GM21390 (cell line): ENCODE results near the gene MMEL1.
"Not testable (repeated sequence)": the region's sequence is repeated elsewhere in the genome, so short reads cannot be mapped to it uniquely, and the experiment has no call there.

ENCODE experiments used
- ATAC-seq: cut with Tn5 transposase; IDR thresholded peaks from one replicate; pipeline ENCODE4 v1.9.1; 2021; ENCODE audit not compliant: unreplicated experiment

Gene MMEL1

DNA sequence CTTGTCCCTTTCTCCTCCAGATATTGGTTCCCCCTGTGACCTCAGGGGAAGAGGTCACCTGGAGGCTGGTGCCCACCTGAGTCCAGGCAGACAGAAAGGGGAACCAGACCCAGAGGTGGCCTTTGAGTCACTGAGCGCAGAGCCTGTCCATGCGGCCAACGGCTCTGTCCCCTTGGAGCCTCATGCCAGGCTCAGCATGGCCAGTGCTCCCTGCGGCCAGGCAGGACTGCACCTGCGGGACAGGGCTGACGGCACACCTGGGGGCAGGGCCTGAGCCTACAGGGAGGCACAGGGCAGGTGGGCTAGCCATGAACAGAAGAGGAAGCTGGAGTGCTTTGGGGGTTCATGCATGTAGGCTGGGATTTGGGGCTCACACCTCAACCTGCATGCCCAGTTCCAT, 74.0 kb downstream of the MMEL1 start:
- no peak for ATAC-seq

DNA sequence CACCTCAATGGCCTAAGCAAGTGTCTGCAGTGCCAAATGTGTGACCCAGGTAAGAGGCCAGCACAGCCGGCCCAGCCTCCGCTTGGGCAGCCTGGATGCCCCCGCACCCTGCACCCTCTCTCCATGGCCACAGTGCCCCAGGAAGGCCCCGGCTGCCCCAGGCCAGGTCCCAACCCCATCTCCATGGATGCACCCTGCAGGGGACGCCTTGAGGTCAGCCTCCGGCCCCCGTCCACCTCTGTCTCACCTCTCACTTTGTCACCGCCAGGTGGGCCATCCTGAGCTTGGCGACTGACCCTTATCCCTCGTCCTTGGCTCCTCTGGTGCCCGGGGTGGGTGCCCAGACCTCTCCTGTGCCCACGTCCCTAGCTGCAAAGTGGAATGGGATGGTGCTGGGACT, 74.4 kb downstream of the MMEL1 start:
- ATAC-seq, result no peak

DNA sequence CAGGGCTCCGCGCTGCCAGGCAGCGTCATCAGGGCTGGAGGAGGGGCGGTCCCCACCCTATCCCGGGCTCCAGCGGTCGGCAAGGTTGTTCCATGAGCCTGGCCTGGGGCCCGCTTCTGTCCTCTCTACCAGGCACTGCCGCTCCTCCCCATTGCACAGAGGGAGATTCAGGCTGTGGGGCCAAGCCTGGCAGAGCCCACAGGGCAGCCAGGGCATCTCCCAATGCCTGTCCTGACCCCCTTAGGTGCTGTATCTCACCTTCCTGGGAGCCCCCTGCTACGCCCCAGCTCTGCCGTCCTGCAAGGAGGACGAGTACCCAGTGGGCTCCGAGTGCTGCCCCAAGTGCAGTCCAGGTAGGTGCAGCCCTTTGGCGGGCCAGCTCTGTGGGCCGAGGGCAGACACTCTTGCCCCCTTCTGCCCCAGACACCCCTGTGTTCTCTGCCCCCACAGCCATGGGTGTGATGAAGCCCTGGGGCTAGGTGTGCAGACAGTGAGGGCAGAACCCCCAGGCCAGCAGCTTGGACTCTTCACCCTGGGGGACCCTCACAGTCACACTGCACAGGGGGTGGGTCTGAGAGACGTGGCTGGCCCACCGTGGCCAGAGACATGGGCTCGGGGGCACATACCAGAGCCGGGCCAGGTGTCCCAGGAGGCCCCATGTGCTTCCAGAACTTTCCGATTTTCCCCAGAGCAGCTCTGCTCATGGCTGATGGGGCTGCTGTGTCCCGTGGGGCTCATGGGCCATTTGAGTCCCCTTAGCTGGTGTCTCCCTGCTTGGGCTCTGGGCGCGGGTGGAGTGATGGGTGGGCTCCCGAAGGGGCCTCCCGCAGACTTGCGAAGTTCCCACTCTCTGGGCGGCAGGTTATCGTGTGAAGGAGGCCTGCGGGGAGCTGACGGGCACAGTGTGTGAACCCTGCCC, 75.1 kb downstream of the MMEL1 start:
- no peak for ATAC-seq

DNA sequence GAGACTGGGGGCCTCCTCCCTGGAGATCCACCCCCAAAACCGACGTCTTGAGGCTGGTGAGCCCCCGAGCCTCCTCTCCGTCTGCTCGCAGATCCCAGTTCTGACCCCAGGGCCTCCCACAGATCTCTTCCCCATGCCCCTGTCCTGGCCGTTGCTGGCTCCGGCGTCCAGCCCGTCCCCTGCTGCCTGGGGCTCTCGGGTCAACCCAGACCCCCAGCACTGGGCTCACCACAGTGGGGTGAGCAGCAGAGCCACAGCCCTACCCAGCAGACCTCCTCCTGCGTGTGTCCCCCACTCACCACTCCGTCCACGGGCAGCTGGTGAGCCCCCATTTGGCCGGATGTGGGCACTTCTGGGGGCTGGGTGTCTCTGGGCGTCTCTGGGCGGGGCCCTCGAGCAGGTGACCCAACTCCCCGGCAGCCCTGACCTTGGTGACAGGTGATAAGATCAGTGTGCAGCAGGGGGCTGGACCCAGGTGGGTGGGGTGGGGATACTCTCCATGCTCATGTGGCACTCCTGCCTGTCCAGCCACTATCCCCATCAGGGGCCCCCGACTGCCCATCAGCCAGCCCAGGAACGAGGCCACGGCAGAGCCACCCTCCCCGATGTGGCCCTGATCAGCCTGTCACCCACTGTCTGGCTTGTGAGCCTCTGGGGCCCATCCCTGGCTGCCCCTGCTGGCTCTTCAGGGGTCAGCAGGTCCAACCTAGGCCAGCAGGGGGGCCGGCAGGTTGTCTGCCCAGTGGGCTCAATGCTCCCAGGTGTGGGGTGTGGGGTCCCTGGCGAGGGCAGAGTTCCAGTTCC, 75.9 kb downstream of the MMEL1 start:
- ATAC-seq, result peak; percentile 20

DNA sequence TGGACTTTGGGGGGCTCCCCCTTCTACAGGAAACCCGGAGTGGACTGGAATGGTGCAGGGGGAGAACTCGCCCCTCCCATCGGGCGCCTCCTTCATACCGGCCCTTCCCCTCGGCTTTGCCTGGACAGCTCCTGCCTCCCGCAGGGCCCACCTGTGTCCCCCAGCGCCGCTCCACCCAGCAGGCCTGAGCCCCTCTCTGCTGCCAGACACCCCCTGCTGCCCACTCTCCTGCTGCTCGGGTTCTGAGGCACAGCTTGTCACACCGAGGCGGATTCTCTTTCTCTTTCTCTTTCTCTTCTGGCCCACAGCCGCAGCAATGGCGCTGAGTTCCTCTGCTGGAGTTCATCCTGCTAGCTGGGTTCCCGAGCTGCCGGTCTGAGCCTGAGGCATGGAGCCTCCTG, 76.5 kb downstream of the MMEL1 start, which contains the start of gene TNFRSF14:
Gene TNFRSF14 (plus strand): TSS at position 95 of the 401 bp plus-strand sequence. CDS start 294 bp downstream, at position 389.
- ATAC-seq, result peak; percentile 30

DNA sequence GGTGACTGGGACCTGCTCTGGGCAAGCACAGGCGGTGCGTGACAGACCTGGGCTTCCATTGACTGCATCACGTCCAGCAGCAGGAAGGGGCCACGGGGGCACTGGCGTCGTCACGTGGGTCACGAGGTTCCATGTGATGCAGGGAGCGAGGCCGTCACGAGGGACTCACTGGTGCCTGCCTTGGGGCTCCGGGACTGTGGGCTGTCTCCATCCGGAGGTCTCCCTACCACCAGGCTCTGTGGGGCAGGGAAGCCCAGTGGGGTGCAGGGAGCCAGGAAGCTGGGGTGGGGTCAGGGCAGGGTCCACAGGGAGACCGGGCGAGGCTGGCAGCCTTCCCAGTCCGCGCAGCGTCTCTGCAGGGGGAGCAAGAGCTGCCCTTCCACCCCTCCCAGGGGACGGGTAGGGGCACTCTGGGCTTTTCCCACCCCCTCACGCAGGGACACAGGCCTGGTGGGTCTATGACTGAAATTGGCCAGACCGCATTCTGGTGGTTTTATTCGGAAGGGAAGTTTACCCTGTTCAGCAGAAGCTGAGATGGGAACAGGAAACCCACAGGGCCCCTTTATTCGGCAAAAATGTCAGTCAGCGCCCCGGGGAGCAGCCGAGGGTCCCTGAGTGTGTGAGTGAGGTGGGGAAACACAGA, 77.1 kb downstream of the MMEL1 start:
- ATAC-seq, result peak; percentile 32

DNA sequence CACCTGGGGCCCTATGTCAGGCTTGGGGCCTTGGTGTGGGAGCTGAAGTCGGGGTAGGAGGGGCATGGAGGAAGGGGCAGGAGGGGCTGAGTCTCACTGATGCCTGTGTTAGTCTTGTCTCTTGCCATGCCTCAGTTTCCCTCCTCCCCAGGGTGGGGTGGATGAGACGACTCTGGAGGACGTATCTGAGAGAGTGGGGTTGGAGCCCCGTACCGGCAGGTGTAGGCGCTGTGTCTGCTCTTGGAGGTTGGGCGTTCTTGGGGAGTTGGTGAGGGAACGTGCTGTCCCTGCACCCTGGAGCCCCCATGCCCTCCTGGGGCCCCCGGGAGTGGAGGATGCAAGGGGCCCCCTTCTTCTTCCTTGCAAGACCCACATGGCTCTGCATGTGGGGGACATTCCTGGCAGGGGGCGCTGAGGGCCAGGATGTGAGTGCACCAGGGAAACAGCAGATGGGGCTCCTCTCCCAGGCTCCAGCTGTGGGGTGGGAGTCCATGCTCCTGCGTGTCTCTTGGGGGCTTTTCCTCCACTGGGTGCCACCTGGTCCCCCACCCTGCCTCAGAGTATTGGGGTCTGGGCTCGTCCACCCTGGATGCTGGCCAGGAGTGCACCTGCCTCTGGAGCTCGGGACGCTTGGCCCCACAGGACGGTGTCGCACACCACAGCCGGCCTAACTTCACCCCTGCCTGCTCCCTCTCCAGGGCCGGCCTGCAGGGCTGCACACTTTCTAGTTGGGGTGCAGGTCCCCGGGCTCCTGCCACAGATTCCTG, 78.0 kb downstream of the MMEL1 start:
- no peak for ATAC-seq

DNA sequence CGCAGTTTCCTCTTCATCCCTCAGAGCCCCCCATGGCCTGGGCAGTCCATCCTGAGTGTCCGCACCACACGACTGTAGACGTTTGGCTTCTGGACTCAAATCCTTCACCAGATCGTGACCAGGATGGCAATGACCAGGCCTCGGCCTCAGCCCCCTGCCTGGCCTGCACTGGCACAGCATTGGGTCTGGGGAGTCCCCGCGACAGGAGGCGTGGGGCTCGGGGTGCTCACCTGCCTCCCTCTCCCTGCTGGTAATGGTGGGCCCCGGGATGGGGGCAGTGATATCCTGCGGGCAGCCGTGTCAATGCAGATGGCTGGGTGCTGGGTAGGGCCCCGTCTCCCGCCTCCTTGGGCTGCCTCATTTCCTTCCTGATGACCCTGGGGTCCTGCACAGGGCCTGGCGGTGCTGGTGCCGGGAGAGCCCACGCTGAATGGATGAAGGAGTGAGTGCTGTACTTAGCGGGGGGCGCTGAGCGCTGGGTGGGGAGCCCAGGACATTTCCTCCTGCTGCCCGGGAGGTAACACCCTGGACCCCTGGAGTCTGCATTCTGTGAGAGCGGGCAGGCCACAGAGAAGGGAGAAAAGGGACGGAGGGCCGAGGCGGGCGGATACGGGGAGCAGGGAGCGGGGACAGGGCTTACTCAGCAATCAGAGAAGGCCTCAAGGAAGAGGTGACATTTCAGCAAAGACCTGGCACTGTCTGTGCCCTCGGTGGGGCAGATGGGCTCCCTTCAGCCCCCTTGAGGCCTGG, 78.8 kb downstream of the MMEL1 start:
- no peak for ATAC-seq

DNA sequence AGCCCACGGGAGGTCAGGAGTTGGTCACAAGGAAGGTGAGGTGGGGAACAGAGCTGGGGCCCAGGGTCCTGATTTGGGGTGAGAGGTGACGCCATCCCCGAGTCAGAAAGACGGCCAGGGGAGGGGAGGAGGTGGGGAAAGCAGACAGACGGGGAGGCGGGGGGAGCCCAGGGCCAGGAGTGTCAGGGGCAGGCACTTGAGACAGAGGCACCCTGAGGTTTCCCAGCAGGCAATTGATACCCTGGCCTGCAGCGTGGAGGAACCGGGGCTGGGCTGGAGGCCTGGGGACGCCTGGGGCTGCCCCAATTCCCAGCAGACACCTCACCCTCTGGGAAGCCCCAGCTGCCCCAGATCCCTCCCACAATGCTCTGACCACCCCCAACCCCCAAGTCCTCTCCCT, 79.7 kb downstream of the MMEL1 start:
- ATAC-seq, result not testable (repeated sequence)

DNA sequence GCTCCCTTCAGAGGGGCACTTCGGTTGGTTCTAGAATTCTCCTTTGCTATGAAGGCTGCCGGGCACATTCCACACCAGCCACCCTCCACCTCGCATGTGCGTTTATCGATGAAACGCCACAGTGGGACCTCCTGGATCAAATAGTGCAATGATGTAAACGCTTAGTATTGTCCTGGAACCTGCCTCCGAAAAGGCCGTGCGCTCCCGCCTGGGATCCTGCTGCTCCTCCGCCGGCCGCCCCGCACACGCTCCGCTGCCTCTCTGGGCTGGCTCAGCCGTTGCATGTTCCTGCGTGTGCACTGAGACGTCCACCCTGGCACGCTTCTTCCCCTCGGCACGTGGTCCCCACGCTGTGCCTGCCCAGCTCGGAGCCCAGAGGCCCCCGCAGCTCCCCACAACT, 80.6 kb downstream of the MMEL1 start:
- no peak for ATAC-seq

DNA sequence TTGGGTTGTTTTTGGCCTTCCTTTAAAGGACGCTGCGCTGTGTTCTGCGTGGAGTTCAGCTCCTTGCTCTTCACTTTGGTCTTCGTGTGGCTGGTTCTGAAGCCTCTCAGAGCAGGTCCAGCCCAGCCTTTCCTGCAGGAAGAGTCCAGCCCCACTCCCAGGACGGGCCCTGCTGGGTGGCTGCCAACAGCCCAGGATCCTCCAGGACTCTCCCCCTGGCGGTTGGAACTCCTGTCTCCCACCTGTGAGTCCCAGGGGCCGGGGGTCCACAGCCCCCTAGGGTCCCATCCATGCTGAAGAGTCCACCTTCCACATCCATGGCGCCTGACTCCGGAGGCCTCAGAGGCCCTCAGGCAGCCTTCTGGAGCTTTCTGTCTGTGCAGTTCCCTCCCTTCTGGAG, 81.3 kb downstream of the MMEL1 start:
- not testable (repeated sequence) for ATAC-seq

DNA sequence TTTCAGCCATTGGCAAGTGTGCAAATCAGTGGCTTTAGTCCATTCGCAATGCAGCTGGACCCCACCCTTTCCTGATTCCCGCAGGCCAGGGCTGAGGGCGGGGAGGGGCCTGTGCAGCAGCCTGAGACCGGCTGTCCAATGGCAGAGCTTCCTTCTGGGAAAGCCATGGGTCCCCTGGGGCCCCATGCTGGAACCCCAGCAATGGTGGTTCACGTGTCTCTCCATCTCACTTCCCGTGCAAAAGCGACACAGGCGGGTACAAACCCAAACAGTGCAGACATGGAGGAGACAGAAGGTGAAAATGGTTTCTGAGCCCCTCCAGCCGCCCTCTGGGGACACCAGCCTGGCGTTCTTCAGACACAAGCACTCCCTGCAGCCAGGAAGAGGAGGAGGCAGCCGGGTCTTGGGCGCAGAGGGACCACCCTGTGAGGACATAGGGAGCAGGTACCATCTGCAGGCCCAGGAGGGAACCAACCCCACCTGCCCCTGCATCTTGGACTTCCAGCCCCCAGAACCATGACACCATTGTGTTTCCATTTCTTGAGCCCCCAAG, 82.4 kb downstream of the MMEL1 start:
- not testable (repeated sequence) for ATAC-seq

DNA sequence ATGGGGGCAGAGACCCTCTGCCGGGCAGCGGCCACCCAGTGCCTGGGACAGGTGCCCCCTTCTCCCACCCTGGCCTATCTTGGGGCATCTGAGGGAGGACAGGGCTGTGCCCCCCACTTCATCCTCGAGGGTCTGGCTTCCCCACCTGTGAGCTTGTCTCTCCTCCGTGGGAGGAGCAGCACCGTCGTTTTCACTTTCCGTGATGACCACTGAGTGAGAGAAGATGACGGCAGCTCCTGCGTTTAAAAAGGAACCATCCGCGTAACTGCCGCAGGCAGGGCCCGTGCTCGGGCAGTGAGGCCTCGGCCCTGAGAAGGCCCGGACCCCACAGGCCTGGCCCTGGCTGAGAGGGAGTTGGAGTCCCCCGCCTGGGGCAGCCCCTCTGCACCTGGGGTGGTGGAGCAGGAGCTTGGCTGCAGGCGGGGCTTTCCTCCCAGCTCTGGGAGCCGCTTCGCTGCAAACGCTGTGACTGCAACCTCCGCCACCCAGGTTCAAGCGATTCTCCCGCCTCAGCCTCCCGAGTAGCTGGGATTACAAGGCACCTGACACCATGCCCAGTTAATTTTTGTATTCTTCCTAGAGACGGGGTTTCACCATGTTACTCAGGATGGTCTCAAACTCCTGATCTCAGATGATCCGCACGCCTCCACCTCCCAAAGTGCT, 83.3 kb downstream of the MMEL1 start:
- ATAC-seq, result not testable (repeated sequence)

DNA sequence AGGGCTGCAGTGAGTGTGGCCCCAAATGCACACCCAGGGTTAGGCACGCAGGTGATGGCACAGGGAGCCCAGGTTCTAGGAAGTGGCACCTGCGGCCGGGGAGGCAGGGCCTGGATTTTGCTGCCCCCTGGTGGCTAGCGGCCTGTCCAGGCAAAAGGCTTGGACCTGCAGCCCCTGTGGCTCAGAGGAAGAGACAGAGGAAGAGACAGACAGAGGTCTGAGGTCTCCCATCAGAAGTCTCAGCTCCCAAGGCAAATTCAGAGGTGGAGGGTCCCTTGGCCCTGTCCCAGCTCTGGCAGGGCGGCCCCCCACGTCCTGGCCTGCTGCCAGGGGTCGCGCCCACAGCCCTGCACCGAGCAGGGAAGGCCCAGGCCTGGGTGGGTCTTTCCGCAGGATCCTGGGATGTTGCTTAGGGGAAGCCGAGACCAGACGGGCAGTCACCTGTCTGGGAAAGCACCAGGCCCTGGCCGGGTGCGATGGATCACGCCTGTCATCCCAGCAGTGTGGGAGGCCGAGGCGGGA, 84.7 kb downstream of the MMEL1 start:
- no peak for ATAC-seq

DNA sequence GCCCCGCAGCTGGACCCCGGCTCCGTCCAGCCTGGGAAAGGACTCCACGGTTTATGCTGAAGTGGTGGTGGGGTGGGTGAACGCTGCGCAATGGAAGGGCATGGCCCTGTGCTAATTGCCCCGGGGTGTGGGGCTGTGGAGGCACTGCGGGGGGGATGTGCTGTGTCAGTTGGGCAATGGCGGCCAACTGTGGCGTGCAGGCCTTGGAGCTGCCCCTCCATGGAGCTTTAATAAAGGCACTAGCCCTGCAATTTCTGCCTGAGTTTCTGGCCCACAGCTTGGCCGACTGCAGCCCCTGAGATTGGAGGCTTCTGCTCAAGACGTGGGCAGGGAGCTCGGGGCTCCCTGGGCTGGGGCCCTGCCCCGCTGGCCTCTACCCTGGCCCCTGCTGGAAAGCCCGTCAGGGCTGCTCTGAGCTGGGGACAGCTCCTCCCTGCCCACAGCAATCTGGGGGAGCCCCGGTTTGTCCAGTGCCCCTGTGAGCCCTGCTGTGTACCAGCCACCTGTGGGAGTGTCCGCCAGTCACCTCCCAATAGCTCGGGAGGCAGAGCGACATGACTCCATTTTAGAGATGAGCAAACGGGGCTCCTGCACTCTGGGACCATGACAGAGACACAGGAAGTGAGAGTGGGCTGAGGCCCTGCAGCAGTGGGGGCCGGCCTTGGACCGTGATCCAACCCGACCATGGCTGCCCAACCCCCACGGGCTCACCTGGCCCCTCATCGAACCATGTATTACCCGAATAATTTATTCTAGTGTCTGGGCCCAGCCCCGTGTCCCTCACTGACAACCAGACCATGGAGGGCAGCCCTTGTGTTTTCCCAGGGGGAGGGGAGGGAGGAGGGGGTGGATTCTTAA, 85.4 kb downstream of the MMEL1 start:
- peak; percentile 3 for ATAC-seq

DNA sequence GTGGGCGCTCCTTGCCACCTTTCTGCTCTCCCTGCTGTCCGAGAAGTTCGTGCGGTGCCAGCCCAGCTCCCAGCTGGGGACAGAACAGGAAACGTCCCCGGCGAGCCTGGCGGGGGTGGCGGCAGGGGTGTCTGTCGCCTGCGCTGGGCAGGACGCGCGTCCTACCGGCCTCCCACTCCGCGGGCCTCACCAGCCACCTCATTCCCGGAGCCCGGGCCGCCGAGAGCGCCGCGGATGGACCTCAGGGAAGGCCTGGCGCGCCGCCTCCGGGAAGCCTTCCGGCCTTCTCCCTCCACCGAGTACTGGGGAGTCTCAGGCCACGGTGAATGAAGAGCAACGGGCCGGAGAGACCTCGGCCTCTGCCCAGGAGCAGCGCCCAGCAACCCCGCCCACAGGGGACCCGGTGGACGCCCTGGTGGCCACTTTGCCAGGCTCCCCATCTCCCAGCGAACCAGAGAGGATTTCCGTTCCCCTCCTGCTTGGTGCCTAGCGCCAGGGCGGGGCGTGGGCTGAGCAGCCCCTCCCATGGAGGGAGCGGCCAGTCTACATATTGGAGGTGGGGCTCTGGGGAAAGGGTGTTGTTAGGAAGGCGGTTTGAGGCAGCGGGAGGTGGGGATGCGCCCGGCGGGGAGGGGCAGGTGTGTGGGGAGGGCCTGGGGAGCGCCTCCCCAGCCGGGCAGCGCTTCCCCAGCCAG, 86.2 kb downstream of the MMEL1 start:
- peak; percentile 32 for ATAC-seq

DNA sequence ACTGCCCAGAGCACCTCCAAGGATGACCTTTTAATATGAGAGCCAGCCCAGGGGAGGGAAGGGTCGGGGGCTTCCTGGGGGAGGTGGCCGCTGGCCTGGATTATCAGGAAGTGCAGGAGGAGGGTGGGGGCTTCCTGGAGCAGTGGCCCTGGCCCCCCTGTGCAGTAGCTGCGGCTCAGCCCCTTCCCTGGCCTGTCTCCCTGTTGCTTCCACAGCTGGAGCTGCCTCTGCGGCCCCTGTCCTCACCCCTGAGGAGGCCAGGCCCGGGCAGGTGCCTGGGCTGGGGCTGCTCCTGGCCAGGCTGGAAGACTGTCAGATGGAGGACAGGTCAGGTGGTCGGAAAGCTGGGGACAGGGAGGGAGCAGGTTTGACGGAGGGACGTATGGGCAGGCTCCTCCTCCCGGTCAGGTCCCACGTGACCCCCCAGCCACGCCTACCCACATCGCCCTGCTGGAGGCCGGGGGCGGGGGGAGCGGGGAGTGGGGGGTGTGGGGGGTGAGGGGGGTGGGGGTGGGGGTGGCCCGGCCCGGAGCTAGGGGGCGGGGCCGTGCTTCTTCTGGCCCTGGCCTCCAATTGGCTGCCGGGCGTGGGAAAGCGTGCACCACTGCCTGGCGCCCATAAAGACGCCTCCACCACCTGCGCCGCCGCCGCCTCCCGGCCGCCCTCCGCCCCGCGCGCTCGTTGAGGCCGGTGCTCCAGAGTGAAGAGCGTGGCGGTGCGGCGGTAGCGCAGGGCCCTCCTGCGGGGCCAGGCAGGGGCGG, 86.9 kb downstream of the MMEL1 start:
- ATAC-seq, result peak; percentile 30
